Right lobe of liver (tissue), 6 donors: ENCODE data around the gene DBN1. TPM values are rescaled to one million over a fixed set of nuclear protein-coding genes. Genes with fewer than 3 reads are reported as not detected.

Experiments used
- ATAC-seq, 4 donors: fragments of 200-7000 bp; cut with Tn5 transposase; one replicate each; pipeline ENCODE4 v1.9.1; 2020; ENCODE audit warnings: mild to moderate bottlenecking in 4 of 4, moderate library complexity in 4 of 4
- DNase-seq, 3 donors: peaks; one replicate each; pipeline ENCODE4 v3.0.0-alpha.2; 2020
- H3K27ac ChIP-seq, 3 donors: fragments of 200-600 bp; one replicate each; pipeline ENCODE4 v1.8.0; 2022
- H3K27me3 ChIP-seq, 2 donors: fragments of 200-600 bp; one replicate each; pipeline ENCODE4 v1.8.0; 2022
- H3K36me3 ChIP-seq, 4 donors: fragments of 200-600 bp; sonication (generic) in 1 of 4; one replicate each; pipeline versions ENCODE4 v1.5.1 to v1.8.0; 2017 to 2022; ENCODE audit warnings: control low read depth in 1 of 4
- H3K4me1 ChIP-seq, 4 donors: fragments of 200-600 bp; sonication (generic) in 1 of 4; one replicate each; pipeline versions ENCODE4 v1.5.1 to v1.8.0; 2017 to 2022; ENCODE audit warnings: control low read depth in 1 of 4
- H3K4me3 ChIP-seq, 3 donors: fragments of 200-600 bp; one replicate each; pipeline ENCODE4 v1.8.0; 2022
- H3K9me3 ChIP-seq, 4 donors: fragments of 200-600 bp; sonication (generic) in 1 of 4; one replicate each; pipeline versions ENCODE4 v1.5.1 to v1.8.0; 2017 to 2022; ENCODE audit warnings: control low read depth in 1 of 4
- POLR2A ChIP-seq: fragments of 450-650 bp; IDR thresholded peaks from one replicate; pipeline ENCODE4 v1.6.1; 2017; ENCODE audit warnings: antibody characterized with exemption, mild to moderate bottlenecking
- WGBS: methylation state at CpG from one replicate; pipeline ENCODE4 v1.1.6; 2018; ENCODE audit warnings: low coverage, low lambda C conversion rate; ENCODE audit not compliant: insufficient coverage; ENCODE audit errors: missing lambda C conversion rate; 5-methylcytosine and 5-hydroxymethylcytosine counted together
- intact Hi-C, 2 donors: fragments of 100-400 bp; cut with DNase I; formaldehyde crosslinking; loops; one replicate each; pipeline versions ENCODE4 v1.11.2 to v1.14.1; 2022
- total RNA-seq, 6 experiments: library from RNA; depleted of rRNA in 2 of 6; stranded (reverse); fragments of >200 nt in 2 of 6; fragmentation: NEBNext Ultra II Directional in 3 of 6; extraction: Animal tissue kit (Norgen Biotek cat#: 25700) in 3 of 6; gene quantifications; one replicate each; pipeline versions ENCODE4 v1.1.0 to v1.2.4, GENCODE V29; 2016 to 2023
- TF ChIP-seq, protein P1 (sequence below), 4 donors: fragments of 200-600 bp in 3 of 4; fragments of 450-650 bp in 1 of 4; IDR thresholded peaks; one replicate each; pipeline versions ENCODE4 v1.5.1 to v1.8.0; 2016 to 2022; ENCODE audit warnings: antibody characterized with exemption in 4 of 4, mild to moderate bottlenecking in 2 of 4
- donor health status: DM: no; HTN: yes; CAD: no.
- donor health status: DM: no; HTN: no; CAD: no.
- donor health status: DM: no; HTN: no; CAD: no.
- donor health status: DM: no; HTN: yes; CAD: no.
- donor health status: DM: no; HTN: yes; CAD: no.

Gene DBN1
- total RNA-seq, 6 experiments from 2014 or later, result 1.1 to 4.6 (median 3.1) TPM

DNA sequence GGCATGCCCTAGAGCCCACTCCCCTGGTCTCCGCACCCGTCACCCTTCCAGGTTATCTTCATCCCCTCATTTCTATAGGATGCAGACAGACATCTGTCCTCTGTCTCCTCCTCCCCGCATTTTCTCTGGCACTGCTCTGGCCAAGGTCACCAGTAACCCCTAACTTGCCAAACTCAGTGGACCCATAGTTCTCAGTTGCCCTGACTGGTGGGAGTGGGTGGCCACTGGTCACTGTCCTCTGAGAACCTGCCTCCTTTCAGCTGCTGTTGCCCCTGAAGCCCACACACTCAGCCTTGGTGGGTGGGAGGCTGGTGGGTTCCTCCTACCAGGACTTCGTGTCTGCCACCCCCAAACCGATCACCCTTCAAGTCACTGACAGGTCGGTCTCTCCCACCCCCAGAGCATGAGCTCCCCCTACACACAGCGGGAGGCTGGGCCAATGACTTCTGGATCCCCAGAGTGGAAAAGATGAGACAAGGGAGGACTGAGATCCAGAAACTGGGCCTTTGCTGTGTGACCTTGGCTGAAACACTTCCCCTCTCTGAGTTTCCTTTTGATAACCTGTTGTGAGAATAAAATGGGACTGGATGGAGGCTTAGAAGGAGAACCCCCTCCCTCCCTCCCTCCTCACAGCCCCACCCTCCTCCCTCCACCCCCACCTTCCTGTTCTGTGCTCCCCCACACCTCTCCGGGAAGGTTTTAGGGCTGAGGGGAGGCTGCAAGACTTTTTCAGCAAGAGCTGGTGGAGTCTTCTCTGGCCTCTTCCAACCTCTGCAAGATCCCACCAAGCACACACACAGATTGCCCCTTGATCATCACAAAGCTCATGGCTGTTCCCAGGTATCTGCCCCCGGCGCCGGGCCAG, 2.4 kb upstream of the DBN1 start:
- DNase-seq, result no peak
- H3K27ac ChIP-seq, result no peak overlapping the region
- H3K4me3 ChIP-seq, result no peak overlapping the region
- 79% methylated on average over 8 of the region's 11 CpGs for WGBS
- no peak for TF ChIP-seq POLR2A
- TF ChIP-seq, protein P1, sequence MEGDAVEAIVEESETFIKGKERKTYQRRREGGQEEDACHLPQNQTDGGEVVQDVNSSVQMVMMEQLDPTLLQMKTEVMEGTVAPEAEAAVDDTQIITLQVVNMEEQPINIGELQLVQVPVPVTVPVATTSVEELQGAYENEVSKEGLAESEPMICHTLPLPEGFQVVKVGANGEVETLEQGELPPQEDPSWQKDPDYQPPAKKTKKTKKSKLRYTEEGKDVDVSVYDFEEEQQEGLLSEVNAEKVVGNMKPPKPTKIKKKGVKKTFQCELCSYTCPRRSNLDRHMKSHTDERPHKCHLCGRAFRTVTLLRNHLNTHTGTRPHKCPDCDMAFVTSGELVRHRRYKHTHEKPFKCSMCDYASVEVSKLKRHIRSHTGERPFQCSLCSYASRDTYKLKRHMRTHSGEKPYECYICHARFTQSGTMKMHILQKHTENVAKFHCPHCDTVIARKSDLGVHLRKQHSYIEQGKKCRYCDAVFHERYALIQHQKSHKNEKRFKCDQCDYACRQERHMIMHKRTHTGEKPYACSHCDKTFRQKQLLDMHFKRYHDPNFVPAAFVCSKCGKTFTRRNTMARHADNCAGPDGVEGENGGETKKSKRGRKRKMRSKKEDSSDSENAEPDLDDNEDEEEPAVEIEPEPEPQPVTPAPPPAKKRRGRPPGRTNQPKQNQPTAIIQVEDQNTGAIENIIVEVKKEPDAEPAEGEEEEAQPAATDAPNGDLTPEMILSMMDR (IDR thresholded peaks at IDR 0.05), result no peak
- H3K27me3 ChIP-seq, result no peaks in the 10 kb centered on the region
- intact Hi-C loops, result no loop called here
- ATAC-seq, result no peak
- H3K36me3 ChIP-seq, result no peaks in the 10 kb centered on the region
- H3K4me1 ChIP-seq, result peaks cover 0 to 22% (median 8%) of the 10 kb centered on the region in 4 donors
- H3K9me3 ChIP-seq, result no peaks in the 10 kb centered on the region

DNA sequence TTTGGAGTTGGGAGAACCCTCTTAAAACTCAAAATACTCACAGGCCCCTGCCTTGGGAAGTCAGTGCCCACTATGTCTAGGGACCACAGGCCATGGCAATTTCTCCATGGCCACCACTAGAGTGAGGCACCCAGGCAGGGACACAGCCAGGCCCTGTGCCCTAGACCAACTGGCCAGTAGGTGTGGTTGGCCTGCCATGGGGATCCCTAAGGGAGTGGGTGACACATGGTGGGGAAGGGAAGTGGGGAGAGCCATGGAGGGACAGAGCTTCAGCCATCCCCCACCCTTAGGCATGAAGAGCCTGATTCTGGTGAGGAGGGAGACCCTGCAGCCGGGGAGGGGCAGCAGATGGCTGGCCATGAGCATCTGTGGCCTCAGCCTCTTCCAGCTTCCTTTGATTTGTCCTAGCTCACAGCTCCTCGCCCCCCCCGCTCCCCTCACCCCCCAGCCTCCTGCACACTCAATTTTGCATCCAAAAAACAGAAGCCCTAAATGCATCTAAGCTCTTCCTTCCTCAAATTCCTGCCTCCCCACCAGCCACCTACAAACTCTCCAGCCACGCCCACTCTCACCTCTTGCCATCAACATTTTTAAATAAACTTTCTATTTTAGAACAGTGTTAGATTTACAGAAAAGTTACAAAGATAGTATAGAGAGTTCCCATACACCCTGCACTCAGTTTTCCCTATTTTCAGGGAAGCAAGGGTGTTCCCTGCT, 1.6 kb upstream of the DBN1 start:
- 63% methylated on average over 1 of the region's 4 CpGs for whole genome bisulfite sequencing
- peaks cover 0 to 18% (median 6%) of the 10 kb centered on the region in 4 donors for H3K4me1 ChIP-seq
- intact Hi-C loops, result no loop called here

GRCh38 chr5:177474002-177474476, 605 bp upstream of the DBN1 start:
- Histone ChIP-seq H3K4me1 (peaks cover 0 to 8% (median 1%) of the 10 kb centered on the region in 4 donors), H3K9me3 (no peaks in the 10 kb centered on the region), H3K27me3 (no peaks in the 10 kb centered on the region), H3K27ac (no peak overlapping the region), H3K4me3 (no peak overlapping the region), H3K36me3 (no peaks in the 10 kb centered on the region)
- TF ChIP-seq POLR2A, result no peak
- TF ChIP-seq, protein P1 (IDR thresholded peaks at IDR 0.05), result no peak
- no peak for ATAC-seq
- DNase-seq, result no peak
- intact Hi-C loops, result no loop called here
- whole genome bisulfite sequencing, result 62% methylated on average over 7 of the region's 7 CpGs

More for the DNA sequence above, 1.6 kb upstream of the DBN1 start:
- ATAC-seq (no peak), DNase-seq (no peak)
- TF ChIP-seq, protein P1 (IDR thresholded peaks at IDR 0.05), result no peak
- TF ChIP-seq POLR2A, result no peak
- Histone ChIP-seq H3K4me3 (no peak overlapping the region), H3K27me3 (no peaks in the 10 kb centered on the region), H3K27ac (no peak overlapping the region), H3K9me3 (no peaks in the 10 kb centered on the region), H3K36me3 (no peaks in the 10 kb centered on the region)

GRCh38 chr5:177472460-177473442, 683 bp downstream of the DBN1 start:
- DNase-seq (no peak), ATAC-seq (peak; percentile 7 to 29 (median 26))
- WGBS, result 5% methylated on average over 10 of the region's 93 CpGs

More at GRCh38 chr5:177472460-177473442, 683 bp downstream of the DBN1 start:
- H3K4me3 ChIP-seq, result peak overlapping the region; percentile 45 to 50 (median 45)
- no peak for TF ChIP-seq POLR2A
- TF ChIP-seq, protein P1 (IDR thresholded peaks at IDR 0.05), result no peak
- no peaks in the 10 kb centered on the region for H3K36me3 ChIP-seq
- H3K27ac ChIP-seq, result no peak overlapping the region
- no peaks in the 10 kb centered on the region for H3K27me3 ChIP-seq
- intact Hi-C loops, result no loop called here
- peaks cover 0 to 5% (median 0%) of the 10 kb centered on the region in 4 donors for H3K4me1 ChIP-seq
- H3K9me3 ChIP-seq, result no peaks in the 10 kb centered on the region
